Epidermal melanocyte (primary cell): ENCODE data around the gene STK11.

Experiments used
- DNase-seq: peaks from one replicate; pipeline ENCODE4 v3.0.0; 2011; ENCODE audit warnings: low spot score; ENCODE audit not compliant: insufficient read length

STK11 gene

GRCh38 chr19:1224047-1224825, 18.7 kb downstream of the STK11 start:
- DNase-seq = no peak

DNA sequence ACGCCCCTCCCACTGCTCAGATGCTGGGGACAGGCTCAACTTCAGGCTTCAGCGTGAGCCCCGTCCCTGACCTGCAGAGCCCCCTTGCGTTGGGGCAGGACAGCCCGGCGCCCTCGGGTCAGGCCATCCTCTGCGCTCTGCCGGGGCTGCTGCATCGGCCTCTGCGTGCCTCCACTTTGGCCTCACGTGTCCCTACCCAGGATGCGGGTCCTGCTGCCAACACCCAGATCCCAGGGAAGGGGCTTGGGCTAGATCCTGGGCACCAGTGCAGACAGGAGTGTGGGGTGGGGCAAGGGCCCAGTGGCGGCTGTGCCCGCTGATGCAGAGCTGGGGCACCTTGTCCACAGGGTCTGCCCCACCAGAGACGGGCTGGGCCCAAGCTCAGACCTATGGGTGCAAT, 19.3 kb downstream of the STK11 start:
- DNase-seq = no peak

DNA sequence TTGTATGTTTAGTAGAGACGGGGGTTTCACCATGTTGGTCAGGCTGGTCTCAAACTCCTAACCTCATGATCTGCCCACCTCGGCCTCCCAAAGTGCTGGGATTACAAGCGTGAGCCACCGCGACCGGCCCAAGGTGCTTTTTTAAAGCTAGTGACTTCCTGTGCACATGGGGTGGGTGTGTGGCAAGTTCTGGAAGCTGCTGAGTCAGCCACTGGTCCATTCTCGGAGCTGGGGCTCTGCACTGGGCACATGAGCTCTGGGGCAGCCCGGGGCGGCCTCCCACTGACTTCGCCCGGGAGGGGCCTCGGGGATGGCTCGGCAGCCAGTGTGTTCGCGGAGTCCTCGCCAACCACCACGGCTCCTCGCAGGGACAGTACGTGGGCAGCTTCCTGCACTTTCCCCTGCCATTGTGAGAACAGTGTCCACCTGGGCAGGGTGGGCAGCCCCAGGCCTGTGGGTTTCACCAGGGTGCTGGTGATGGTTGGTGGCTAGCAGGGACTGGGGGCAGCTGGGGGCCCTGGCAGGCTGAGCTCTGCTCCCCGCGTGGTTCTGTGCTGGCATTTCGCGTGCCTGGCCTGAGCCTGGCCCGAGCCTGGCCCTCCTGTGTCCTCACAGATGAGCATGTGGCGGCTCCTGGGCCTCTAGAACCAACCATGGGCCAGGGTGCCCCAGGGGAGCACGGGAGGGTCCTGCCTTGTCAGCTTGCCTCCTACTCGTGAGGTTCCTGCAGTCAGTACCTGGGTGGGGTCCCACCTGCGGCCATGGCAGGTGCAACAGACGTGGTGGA, 20.1 kb downstream of the STK11 start:
- DNase-seq = no peak

DNA sequence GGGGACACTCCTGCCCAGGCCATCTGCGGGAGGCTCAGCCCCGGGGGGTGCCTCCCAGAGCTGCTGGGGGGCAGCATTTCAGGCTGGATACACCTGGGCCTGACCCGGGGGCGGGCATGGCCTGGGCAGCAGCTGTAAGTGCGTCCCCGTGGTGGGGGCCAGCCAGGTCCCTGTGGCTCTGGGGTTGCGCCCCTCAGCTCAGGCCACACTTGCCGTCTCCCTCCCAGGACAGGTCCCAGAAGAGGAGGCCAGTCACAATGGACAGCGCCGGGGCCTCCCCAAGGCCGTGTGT, 20.6 kb downstream of the STK11 start:
- no peak for DNase-seq

GRCh38 chr19:1226522-1227303, 21.1 kb downstream of the STK11 start:
- DNase-seq = no peak

DNA sequence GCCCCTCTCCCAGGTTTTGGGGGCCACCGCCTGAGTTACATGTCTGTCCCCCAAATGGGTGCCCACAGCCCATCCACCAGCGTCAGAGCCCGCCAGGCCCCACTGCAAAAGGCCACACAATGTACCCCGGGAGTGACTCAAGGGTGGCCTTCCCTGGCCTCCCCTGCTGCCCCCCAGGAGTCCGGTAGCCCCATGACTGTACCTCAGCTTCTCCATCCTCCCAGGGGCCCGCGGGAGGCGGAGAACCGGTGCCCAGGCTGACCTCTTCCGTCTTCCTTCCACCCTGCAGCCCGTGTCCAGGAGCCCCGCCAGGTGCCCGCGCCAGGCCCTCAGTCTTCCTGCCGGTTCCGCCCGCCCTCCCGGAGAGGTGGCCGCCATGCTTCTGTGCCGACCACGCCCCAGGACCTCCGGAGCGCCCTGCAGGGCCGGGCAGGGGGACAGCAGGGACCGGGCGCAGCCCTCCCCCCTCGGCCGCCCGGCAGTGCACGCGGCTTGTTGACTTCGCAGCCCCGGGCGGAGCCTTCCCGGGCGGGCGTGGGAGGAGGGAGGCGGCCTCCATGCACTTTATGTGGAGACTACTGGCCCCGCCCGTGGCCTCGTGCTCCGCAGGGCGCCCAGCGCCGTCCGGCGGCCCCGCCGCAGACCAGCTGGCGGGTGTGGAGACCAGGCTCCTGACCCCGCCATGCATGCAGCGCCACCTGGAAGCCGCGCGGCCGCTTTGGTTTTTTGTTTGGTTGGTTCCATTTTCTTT, 21.9 kb downstream of the STK11 start:
- no peak for DNase-seq

- DNase-seq = no peak
Observed at GRCh38 chr19:1228161-1228957, 22.8 kb downstream of the STK11 start.

- no peak for DNase-seq
Observed at GRCh38 chr19:1229056-1229923, 23.7 kb downstream of the STK11 start.

GRCh38 chr19:1229924-1230782, 24.6 kb downstream of the STK11 start:
- DNase-seq = no peak

- no peak for DNase-seq
Observed at GRCh38 chr19:1230783-1231489, 25.4 kb downstream of the STK11 start.

DNA sequence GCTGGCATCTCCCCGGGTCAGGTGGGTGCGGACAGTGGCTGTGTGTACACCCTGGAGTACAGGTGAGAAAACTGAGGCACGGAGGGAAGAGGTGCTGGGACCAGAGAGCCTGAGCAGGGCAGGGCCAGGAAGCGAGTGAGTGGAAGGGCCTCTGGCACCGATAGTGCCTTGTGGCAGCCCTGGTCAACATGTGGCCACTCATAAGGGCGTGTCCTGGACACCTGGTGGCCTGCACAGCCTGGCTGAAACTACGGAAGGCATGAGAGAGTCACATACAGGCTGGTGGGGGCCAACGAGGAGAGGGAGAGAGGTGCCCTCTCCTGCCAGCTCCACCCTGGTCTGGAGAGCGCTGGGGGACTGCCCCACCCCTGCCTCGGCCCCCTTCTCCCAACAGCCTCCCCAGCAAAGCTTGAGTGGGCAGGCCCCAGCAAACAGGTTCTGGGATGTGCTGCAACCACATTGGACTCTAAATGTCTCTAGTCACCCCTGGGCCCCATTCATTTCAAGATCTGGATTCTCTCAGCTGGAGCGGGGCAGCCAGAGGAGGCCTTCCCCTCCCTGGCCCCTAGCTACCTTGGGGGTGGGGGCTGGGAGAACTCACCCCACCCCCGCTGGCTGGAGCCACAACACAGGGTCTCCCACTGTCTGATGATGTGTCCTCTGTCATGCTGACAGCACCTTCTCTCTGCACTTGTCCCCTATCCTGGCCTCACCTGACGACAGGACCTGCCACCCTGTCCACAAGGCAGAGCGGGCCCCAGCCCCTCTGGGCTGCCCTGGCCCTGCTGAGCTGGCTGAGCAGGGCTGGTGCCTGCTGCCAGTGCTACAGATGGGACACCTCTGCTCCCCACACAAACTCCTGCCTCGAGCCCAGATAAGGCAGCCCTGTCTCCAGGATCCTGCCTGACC, 26.4 kb downstream of the STK11 start:
- DNase-seq = no peak

GRCh38 chr19:1232652-1233072, 27.1 kb downstream of the STK11 start:
- no peak for DNase-seq

- DNase-seq = no peak
Observed at GRCh38 chr19:1233115-1233667, 27.6 kb downstream of the STK11 start.

GRCh38 chr19:1234051-1234954, 28.7 kb downstream of the STK11 start:
- DNase-seq = no peak

- no peak for DNase-seq
Observed at GRCh38 chr19:1234955-1235380, 29.4 kb downstream of the STK11 start.
